K562 (cell line): Measurements from ENCODE around the gene NECTIN4. TPM values are rescaled to one million over a fixed set of nuclear protein-coding genes. Genes with fewer than 3 reads are reported as not detected.

Experiments
- ATAC-seq: fragments of 200-7000 bp; cut with Tn5 transposase; 3 replicates; pipeline ENCODE4 v1.9.1; 2020; ENCODE audit warnings: moderate library complexity
- BruUV-seq: library from RNA; stranded (reverse); fragments of 400-500 nt; replicated peaks from 2 replicates; lab custom pipeline; 2021; lab: Mats Ljungman, UMichigan
- CTCF ChIA-PET: fragments of 300-600 bp; formaldehyde crosslinking; extraction: SDS; loops from one replicate; lab custom pipeline; 2021; ENCODE audit warnings: low intra/inter-chr PET ratio; lab: Yijun Ruan, JAX
- POLR2A ChIA-PET: fragments of 300-600, 350-650 bp; sonication (Branson Sonifier 250); formaldehyde crosslinking; extraction: SDS; loops from one replicate; lab custom pipeline; 2021; ENCODE audit warnings: antibody characterized with exemption, inconsistent platforms; lab: Yijun Ruan, JAX
- DNase-seq, 4 experiments: peaks; one replicate each; pipeline versions ENCODE4 v3.0.0 to v3.0.0-alpha.2; 2011 to 2018; ENCODE audit warnings: low spot score in 3 of 4, mixed read lengths in 3 of 4; ENCODE audit errors: extremely low read depth in 1 of 4
- FAIRE-seq: peaks from 2 replicates; lab custom pipeline; 2011; peaks lifted over from hg19 to GRCh38; lab: Jason Lieb, UNC
- H2AFZ ChIP-seq: 2 replicates; pipeline ENCODE4 v1.6.0; 2011; ENCODE audit warnings: low read depth, low read length, control low read depth, inconsistent platforms
- H3K27ac ChIP-seq: fragments of 200-600 bp; 3 replicates; pipeline ENCODE4 v1.8.0; 2011; ENCODE audit warnings: low read depth, mild to moderate bottlenecking, control low read depth, inconsistent platforms, low read length, moderate library complexity, mixed read lengths; ENCODE audit errors: extremely low read depth
- H3K27me3 ChIP-seq, 2 experiments: fragments of 300-600 bp in 1 of 2; 2 replicates in 1 of 2; 3 replicates in 1 of 2; pipeline versions ENCODE4 v1.6.0 to v1.8.0; 2011; ENCODE audit warnings: inconsistent platforms in 2 of 2, low read length in 2 of 2, mild to moderate bottlenecking in 1 of 2, mixed read lengths in 1 of 2, moderate library complexity in 1 of 2; ENCODE audit not compliant: control insufficient read depth in 2 of 2, insufficient read depth in 2 of 2
- H3K36me3 ChIP-seq: fragments of 300-600 bp; 3 replicates; pipeline ENCODE4 v1.8.0; 2011; ENCODE audit warnings: mild to moderate bottlenecking, low read length, inconsistent platforms; ENCODE audit not compliant: control insufficient read depth, insufficient read depth
- H3K4me1 ChIP-seq, 2 experiments: fragments of 200-600 bp in 1 of 2; replicated peaks in 1 of 2; 2 replicates in 1 of 2; 3 replicates in 1 of 2; pipeline versions ENCODE4 v1.5.1 to v1.8.0; 2011; ENCODE audit warnings: inconsistent platforms in 2 of 2, low read length in 2 of 2, mild to moderate bottlenecking in 1 of 2, mixed read lengths in 1 of 2, moderate library complexity in 1 of 2; ENCODE audit not compliant: control insufficient read depth in 2 of 2, insufficient read depth in 2 of 2
- H3K4me2 ChIP-seq: 2 replicates; pipeline ENCODE4 v1.6.1; 2011; ENCODE audit warnings: low read length, control low read depth, inconsistent platforms, mixed read lengths; ENCODE audit not compliant: insufficient read depth
- H3K4me3 ChIP-seq: fragments of 200-600 bp; sonication (generic), shearing (Covaris generic); 2 replicates; pipeline ENCODE4 v1.5.1; 2016; ENCODE audit warnings: control low read depth, inconsistent platforms
- H3K79me2 ChIP-seq: fragments of 200-600 bp; 3 replicates; pipeline ENCODE4 v1.8.0; 2011; ENCODE audit warnings: low read length, inconsistent platforms; ENCODE audit not compliant: control insufficient read depth, insufficient read depth
- H3K9ac ChIP-seq, 2 experiments: 2 replicates each; pipeline versions ENCODE4 v1.6.0 to v1.6.1; 2011; ENCODE audit warnings: low read depth in 2 of 2, low read length in 2 of 2, control low read depth in 1 of 2, inconsistent platforms in 1 of 2, mild to moderate bottlenecking in 1 of 2, mixed read lengths in 1 of 2; ENCODE audit not compliant: insufficient read depth in 1 of 2
- H3K9me1 ChIP-seq: one replicate; pipeline ENCODE4 v1.6.0; 2011; ENCODE audit warnings: inconsistent platforms, mild to moderate bottlenecking, low read length, moderate library complexity; ENCODE audit not compliant: control insufficient read depth, insufficient read depth
- H3K9me3 ChIP-seq: replicated peaks from 2 replicates; pipeline ENCODE4 v1.5.1; 2011; ENCODE audit warnings: low read depth, low read length, inconsistent platforms; ENCODE audit not compliant: control insufficient read depth, insufficient read depth
- H4K20me1 ChIP-seq: replicated peaks from 2 replicates; pipeline ENCODE4 v1.6.1; 2011; ENCODE audit warnings: low read length, inconsistent platforms, mixed read lengths; ENCODE audit not compliant: control insufficient read depth, insufficient read depth
- CSDE1 ChIP-seq, 2 experiments: fragments of 450-650 bp; IDR thresholded peaks; 2 replicates each; pipeline ENCODE4 v1.6.1; 2016; ENCODE audit warnings: mild to moderate bottlenecking in 1 of 2
- HDAC2 ChIP-seq: fragments of 450-650 bp; IDR thresholded peaks from 2 replicates; pipeline ENCODE4 v1.6.1; 2016; ENCODE audit warnings: mild to moderate bottlenecking
- MAFK ChIP-seq: IDR thresholded peaks from 2 replicates; pipeline ENCODE4 v1.6.1; 2011; ENCODE audit warnings: low read length, improper control_type of control experiment
- MEIS2 ChIP-seq: fragments of 450-650 bp; IDR thresholded peaks from 2 replicates; pipeline ENCODE4 v1.6.1; 2014; ENCODE audit warnings: mild to moderate bottlenecking; ENCODE audit not compliant: partially characterized antibody
- TAF1 ChIP-seq: IDR thresholded peaks from 2 replicates; pipeline ENCODE4 v1.6.1; 2011; ENCODE audit warnings: mild to moderate bottlenecking, low read length, moderate library complexity; ENCODE audit not compliant: insufficient read depth, control insufficient read depth, severe bottlenecking; ENCODE audit errors: extremely low read depth
- TRIM28 ChIP-seq: fragments of 450-650 bp; IDR thresholded peaks from 2 replicates; pipeline ENCODE4 v1.6.1; 2017
- U2AF1 ChIP-seq: fragments of 200-400 bp; formaldehyde crosslinking; optimal IDR thresholded peaks from 2 replicates; pipeline ENCODE3; 2017; ENCODE audit warnings: mild to moderate bottlenecking, low read depth, low read length, moderate library complexity
- YBX1 ChIP-seq: fragments of 450-650 bp; IDR thresholded peaks from 2 replicates; pipeline ENCODE4 v1.7.1; 2016; ENCODE audit warnings: mild to moderate bottlenecking
- ZNF668 ChIP-seq: fragments of 250-450 bp; sonication (Bioruptor Pico); IDR thresholded peaks from 2 replicates; pipeline ENCODE4 v1.8.0; 2022; ENCODE audit warnings: mild to moderate bottlenecking, inconsistent platforms
- WGBS: fragments of 100-300 bp; shearing (Covaris generic); methylation state at CpG from one replicate; pipeline ENCODE4 v1.1.6; 2016; ENCODE audit warnings: low coverage, mixed read lengths; ENCODE audit not compliant: insufficient coverage; ENCODE audit errors: missing lambda C conversion rate; 5-methylcytosine and 5-hydroxymethylcytosine counted together
- in situ Hi-C: fragments of 300-500 bp; cut with MboI; formaldehyde crosslinking; loops from 4 replicates; pipeline ENCODE4 v1.15.0; 2018; ENCODE audit warnings: inconsistent platforms, mixed read lengths
- intact Hi-C: fragments of 100-400 bp; cut with micrococcal nuclease; formaldehyde crosslinking; loops from 2 replicates; pipeline ENCODE4 v1.14.2; 2022
- polyA plus RNA-seq, 8 experiments: library from polyadenylated mRNA; depleted of rRNA in 4 of 8; stranded (reverse) in 5 of 8; unstranded in 3 of 8; fragments of >200 nt; fragmentation: Nextera tagmentation in 2 of 8; fragmentation: Illumina TruSeq in 1 of 8; extraction: Ambion mirVana in 2 of 8; extraction: Trizol in 1 of 8; gene quantifications; 2 replicates each; pipeline versions ENCODE4 v1.2.1 to v1.2.3, GENCODE V29; 2011 to 2014; ENCODE audit warnings: inconsistent platforms in 1 of 8, missing spikeins in 1 of 8
- total RNA-seq, 7 experiments: library from RNA; depleted of rRNA in 6 of 7; stranded (reverse); fragments of >200 nt in 6 of 7; fragmentation: Illumina TruSeq in 2 of 7; extraction: Trizol in 2 of 7; gene quantifications; 2 replicates each; pipeline versions ENCODE4 v1.2.1 to v1.2.3, GENCODE V29; 2011 to 2021; ENCODE audit warnings: low replicate concordance in 1 of 7
- TF ChIP-seq, protein P1 (sequence below): fragments of 250-450 bp; sonication (Bioruptor Pico); IDR thresholded peaks from 2 replicates; pipeline ENCODE4 v1.6.1; 2021; ENCODE audit warnings: mild to moderate bottlenecking
- TF ChIP-seq, protein P2 (sequence below), 2 experiments: IDR thresholded peaks in 1 of 2; conservative IDR thresholded peaks in 1 of 2; 2 replicates each; pipeline ENCODE4 v1.6.1; 2016; ENCODE audit warnings: low read depth in 2 of 2, mild to moderate bottlenecking in 1 of 2, missing compliant biosample characterization in 1 of 2, missing genetic modification characterization in 1 of 2, moderate library complexity in 1 of 2
- TF ChIP-seq, protein P3 (sequence below): sonication (generic); formaldehyde crosslinking; IDR thresholded peaks from 2 replicates; pipeline ENCODE4 v1.8.0; 2022; ENCODE audit warnings: missing genetic modification reagents, mild to moderate bottlenecking, borderline replicate concordance
- TF ChIP-seq, protein P4 (sequence below): fragments of 450-650 bp; IDR thresholded peaks from 2 replicates; pipeline ENCODE4 v1.6.1; 2016
- TF ChIP-seq, protein P5 (sequence below), 3 experiments: fragments of 200-800 bp in 1 of 3; sonication (Bioruptor generic) in 1 of 3; sonication (generic) in 1 of 3; formaldehyde crosslinking in 1 of 3; IDR thresholded peaks; 2 replicates each; pipeline versions ENCODE4 v1.6.1 to v1.8.0; 2016 to 2022; ENCODE audit warnings: mild to moderate bottlenecking in 2 of 3, missing compliant biosample characterization in 2 of 3, missing genetic modification characterization in 2 of 3, missing genetic modification reagents in 1 of 3

Gene NECTIN4
- total and polyA plus RNA-seq, 9 of the 15 experiments (the other 6 are each of a cell fraction or from before 2014, with no cell fraction given) = 0.01 to 0.09 TPM; not detected in 7

DNA sequence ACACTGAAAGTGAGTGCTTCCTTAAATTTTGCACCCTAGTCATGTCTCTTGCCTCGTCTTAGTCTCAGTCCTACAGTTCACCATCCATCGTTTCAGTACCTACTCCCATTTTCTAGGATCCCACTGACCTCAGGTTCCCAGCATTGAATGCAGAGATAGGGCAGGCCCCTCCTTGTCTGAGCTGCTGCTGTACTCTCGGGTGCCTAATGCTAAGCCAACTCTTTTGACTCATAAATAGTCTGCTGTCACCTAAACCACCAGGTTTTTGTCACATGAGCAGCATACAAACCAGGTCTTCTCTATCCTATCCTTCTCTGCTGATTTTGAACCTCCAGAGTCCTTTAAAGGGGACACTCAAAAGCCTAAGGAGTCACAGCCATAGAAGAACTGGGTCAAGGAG, 22.7 kb downstream of the NECTIN4 start:
- POLR2A ChIA-PET = interaction anchor here (0.5 to 3.3 kb wide), 3 partner anchors 12 to 46 kb away, joined by 3 to 19 read pairs (median 4); partner anchors contain the start of genes F11R and USF1
- TF ChIP-seq MEIS2 (peak; percentile 43), MAFK (no peak), CSDE1 (IDR thresholded peaks at IDR 0.05) (no peak), YBX1 (no peak), HDAC2 (no peak), TRIM28 (no peak), TAF1 (no peak), ZNF668 (CRISPR knock-in tag) (no peak), U2AF1 (no peak)
- TF ChIP-seq, protein P1, sequence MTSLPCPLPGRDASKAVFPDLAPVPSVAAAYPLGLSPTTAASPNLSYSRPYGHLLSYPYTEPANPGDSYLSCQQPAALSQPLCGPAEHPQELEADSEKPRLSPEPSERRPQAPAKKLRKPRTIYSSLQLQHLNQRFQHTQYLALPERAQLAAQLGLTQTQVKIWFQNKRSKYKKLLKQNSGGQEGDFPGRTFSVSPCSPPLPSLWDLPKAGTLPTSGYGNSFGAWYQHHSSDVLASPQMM = no peak
- TF ChIP-seq, protein P2, sequence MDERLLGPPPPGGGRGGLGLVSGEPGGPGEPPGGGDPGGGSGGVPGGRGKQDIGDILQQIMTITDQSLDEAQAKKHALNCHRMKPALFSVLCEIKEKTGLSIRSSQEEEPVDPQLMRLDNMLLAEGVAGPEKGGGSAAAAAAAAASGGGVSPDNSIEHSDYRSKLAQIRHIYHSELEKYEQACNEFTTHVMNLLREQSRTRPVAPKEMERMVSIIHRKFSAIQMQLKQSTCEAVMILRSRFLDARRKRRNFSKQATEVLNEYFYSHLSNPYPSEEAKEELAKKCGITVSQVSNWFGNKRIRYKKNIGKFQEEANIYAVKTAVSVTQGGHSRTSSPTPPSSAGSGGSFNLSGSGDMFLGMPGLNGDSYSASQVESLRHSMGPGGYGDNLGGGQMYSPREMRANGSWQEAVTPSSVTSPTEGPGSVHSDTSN (CRISPR knock-in tag; IDR thresholded peaks at IDR 0.05; ENCODE audit: low read depth) = no peak
- TF ChIP-seq, protein P2 (tag; conservative IDR thresholded peaks at IDR 0.05; ENCODE audit: low read depth) = 0 out of 2 replicates have a peak, but pooled peaks have one; percentile 17
- TF ChIP-seq, protein P3, sequence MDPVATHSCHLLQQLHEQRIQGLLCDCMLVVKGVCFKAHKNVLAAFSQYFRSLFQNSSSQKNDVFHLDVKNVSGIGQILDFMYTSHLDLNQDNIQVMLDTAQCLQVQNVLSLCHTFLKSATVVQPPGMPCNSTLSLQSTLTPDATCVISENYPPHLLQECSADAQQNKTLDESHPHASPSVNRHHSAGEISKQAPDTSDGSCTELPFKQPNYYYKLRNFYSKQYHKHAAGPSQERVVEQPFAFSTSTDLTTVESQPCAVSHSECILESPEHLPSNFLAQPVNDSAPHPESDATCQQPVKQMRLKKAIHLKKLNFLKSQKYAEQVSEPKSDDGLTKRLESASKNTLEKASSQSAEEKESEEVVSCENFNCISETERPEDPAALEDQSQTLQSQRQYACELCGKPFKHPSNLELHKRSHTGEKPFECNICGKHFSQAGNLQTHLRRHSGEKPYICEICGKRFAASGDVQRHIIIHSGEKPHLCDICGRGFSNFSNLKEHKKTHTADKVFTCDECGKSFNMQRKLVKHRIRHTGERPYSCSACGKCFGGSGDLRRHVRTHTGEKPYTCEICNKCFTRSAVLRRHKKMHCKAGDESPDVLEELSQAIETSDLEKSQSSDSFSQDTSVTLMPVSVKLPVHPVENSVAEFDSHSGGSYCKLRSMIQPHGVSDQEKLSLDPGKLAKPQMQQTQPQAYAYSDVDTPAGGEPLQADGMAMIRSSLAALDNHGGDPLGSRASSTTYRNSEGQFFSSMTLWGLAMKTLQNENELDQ (CRISPR knock-in tag) = no peak
- TF ChIP-seq, protein P4, sequence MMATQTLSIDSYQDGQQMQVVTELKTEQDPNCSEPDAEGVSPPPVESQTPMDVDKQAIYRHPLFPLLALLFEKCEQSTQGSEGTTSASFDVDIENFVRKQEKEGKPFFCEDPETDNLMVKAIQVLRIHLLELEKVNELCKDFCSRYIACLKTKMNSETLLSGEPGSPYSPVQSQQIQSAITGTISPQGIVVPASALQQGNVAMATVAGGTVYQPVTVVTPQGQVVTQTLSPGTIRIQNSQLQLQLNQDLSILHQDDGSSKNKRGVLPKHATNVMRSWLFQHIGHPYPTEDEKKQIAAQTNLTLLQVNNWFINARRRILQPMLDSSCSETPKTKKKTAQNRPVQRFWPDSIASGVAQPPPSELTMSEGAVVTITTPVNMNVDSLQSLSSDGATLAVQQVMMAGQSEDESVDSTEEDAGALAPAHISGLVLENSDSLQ = peak; percentile 32; the same call in 1 of the 2 replicates
- TF ChIP-seq, protein P5, sequence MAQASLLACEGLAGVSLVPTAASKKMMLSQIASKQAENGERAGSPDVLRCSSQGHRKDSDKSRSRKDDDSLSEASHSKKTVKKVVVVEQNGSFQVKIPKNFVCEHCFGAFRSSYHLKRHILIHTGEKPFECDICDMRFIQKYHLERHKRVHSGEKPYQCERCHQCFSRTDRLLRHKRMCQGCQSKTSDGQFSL (CRISPR knock-in tag; IDR thresholded peaks at IDR 0.05) = no peak
- TF ChIP-seq, protein P5 (tag; IDR thresholded peaks at IDR 0.05) = no peak

More for the DNA sequence above, 22.7 kb downstream of the NECTIN4 start:
- Histone ChIP-seq H2AFZ (0 out of 2 replicates have a peak overlapping the region, but pooled peaks have one; percentile 33), H3K27ac (no peak overlapping the region), H3K36me3 (no peaks in the 10 kb centered on the region), H3K79me2 (no peaks in the 10 kb centered on the region), H4K20me1 (no peaks in the 10 kb centered on the region), H3K9me1 (no peaks in the 10 kb centered on the region), H3K4me3 (no peak overlapping the region), H3K9ac (peak overlapping the region in 1 of 2 experiments; percentile 17; a peak in 1 of 4 replicates), H3K4me2 (no peak overlapping the region), H3K27me3 (no peaks in the 10 kb centered on the region; a peak in 1 of 5 replicates), H3K9me3 (no peaks in the 10 kb centered on the region), H3K4me1 (peaks cover 7 to 18% of the 10 kb centered on the region in 2 experiments; a peak in 4 of 5 replicates)
- DNase-seq (no peak), ATAC-seq (no peak; the same call in 2 of the 3 replicates), FAIRE-seq (no peak)
- CTCF ChIA-PET = no interaction called here
- intact Hi-C loops (no loop called here), in situ Hi-C loops (no loop called here)
- WGBS = 3% methylated on average over 3 of the region's 3 CpGs
- no TSS peak for BruUV-seq
